HG03558 (cell line): ENCODE measurements around the gene IGFBP4.

Experiments
- ATAC-seq: cut with Tn5 transposase; IDR thresholded peaks from one replicate; pipeline ENCODE4 v1.9.1; 2021; ENCODE audit warnings: moderate number of reproducible peaks; ENCODE audit not compliant: unreplicated experiment; ENCODE audit errors: extremely low read depth

The IGFBP4 gene

DNA sequence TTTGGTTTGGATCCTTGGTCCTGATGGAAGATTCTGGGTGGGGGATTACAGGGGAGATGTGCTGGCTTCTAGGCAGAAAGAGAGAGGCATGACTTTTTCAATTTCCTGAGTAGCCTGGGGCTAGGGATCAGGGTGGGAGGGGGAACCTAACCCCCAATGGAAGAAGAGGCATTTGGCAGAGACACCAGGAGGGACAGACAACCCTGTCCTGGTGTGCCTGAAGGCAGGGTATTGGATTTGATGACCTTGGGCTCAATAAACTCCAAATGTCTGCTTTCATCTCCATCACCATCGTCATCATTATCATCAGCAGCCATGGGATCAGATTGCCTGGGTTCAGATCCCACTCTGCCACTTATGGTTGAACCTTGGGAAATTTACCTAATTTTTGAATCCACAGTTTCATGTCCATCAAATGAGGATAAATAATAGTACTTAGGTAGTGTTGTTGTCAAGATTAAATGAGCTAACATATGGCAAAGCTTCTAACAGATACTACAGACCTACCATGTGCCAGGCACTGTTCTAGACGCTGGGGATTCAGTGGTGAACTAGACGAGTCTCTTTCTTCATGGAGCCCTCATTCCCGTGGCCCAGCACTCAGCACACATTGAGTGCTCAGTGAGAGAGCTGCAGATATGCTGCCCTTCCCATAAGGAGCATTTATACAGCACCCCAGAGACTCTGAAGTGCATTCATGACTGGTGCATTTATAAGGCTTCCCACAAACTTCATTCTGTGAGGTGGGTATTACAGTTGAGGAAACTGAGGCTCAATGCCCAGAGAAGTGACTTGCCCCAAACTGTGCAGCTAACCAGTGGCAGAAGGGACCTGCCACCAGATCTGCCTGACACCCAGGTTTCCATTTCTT, 26.8 kb downstream of the IGFBP4 start:
- no peak for ATAC-seq

DNA sequence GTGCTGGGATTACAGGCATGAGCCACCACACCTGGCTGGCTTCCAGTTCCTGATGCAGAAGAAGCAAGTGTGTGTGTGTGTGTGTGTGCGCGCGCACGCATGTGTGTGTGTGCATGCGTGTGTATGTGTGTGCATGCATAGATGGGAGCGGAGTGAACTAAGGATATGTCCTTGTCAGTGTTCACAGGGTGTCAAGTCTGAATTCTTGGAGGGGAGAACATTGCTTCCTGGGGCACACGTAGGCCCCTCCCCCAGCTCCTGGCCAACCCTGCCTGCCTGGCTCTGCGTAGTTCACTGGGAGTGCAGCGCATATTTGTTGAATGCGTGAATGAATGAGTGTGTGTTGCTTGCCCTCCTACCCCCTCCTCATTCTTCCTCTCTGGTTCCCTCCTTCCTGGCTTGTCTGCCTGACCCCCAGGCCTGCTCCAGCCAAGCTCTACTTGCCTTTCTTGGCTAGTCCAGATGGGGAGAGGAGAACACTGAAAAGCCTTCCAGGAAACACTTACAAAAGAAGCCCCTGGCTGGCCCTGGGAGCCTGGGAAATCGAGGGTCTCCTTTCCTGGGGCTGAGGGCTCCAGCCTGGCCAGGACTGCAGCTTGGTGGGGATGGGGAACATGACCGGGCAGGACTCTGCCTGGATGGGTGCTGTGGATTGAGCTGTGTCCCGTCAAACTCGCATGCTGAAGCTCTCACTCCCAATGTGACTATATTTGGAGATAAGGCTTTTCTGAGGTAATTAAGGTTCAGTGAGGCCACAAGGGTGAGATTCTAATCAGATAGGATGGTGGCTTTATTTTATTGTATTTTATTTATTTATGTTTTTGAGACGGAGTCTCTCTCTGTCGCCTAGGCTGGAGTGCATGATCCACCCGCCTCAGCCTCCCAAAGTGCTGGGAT, 27.9 kb downstream of the IGFBP4 start:
- ATAC-seq, result no peak

GRCh38 chr17:40471846-40472732, 28.8 kb downstream of the IGFBP4 start:
- no peak for ATAC-seq

DNA sequence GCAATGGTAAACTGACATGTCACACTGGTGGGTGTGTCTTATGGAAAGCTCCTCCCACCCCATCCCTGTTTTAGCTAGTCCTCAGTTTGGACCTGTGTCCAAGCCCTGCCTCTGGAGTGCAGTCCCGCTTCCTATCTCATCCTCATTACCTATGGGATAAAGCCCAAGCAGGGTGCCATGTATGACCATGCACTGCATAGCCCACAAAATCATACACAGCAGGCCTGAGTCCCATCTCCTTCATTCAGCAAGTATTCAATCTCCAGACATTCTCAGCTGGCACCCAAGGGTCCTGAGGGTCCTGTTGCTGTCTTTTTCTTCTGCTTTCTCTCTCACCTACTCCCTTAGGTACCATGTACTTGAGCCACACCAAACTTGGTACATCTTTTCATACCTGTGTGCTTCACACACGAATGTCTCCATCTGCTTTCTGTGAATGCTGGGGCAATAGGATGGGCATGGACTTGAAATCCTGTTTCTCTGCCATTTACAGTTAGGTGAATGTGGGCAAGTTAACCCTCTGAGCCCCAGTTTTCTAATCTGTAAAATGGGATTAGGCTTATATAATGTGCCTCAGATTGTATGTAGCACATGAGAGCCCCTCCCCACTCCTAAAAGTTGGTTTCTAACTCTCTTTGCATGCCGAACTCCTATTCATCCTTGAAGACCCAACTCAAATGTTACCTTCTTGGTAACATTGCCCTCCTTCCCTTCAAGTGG, 29.6 kb downstream of the IGFBP4 start:
- ATAC-seq, result no peak

DNA sequence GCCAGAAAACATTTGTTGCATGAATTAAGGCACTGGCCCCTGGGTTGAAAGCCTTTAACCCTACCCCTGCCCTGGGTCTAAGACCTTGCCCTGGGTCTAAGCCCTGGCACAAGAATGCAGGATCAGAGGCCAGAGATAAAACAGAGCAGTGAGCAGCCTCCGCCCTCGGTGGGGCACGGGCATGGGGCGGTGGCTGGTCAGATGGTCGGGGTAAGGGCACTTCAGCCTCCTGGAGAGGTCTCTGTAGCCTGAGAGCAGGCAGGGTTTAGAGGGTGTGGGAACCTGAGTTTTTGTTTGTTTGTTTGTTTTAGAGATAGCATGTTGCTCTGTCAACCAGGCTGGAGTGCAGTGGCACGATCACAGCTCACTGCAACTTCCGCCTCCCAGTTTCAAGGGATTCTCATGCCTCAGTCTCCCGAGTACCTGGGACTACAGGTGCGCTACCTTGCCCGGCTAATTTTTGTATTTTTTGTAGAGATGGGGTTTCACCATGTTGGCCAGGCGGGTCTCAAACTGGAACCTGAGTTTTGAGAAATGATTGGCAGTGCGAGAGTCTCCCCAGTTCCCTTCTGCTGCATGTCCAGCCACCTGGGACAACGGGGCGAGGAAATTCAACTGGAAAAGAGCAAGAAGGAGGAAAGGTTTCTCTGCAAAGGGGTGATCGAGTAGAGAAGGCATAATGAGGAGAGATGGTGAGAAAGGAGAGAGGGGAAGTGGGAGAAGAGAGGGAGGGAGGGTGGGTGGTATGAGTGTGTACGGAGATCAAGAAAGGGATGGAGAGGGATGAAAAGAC, 30.5 kb downstream of the IGFBP4 start:
- no peak for ATAC-seq

DNA sequence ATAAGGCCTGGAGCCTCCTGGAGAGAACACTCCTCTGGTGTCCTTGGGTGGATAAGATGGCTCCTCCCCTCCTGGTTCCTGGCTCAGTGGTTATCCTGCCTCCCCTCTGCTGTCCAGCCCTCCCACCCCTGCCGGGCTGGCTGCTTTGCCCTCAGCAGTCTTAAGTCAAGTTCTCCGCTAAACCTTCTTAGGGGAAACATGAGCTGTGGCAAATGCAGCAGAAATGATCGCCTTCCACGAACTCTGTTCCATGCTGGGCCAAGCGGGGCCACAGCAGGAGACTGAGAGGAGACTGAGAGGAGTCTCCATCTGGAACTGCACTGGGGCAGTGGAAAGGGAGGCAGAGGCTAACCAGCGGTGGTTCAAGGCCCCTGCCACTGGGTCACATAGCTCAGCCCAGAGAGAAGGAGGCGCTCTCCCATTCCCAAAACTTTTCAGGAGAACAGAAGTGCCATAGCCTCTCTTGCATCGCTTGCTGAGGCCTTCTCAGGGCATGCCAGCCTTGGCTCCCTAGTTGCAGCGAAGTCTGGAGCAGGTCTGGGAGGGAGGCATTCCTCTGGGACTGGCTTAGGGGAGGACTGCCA, 31.3 kb downstream of the IGFBP4 start:
- ATAC-seq, result no peak

GRCh38 chr17:40475234-40475908, 32.1 kb downstream of the IGFBP4 start:
- ATAC-seq, result no peak

GRCh38 chr17:40477796-40478195, 34.5 kb downstream of the IGFBP4 start:
- ATAC-seq, result no peak

DNA sequence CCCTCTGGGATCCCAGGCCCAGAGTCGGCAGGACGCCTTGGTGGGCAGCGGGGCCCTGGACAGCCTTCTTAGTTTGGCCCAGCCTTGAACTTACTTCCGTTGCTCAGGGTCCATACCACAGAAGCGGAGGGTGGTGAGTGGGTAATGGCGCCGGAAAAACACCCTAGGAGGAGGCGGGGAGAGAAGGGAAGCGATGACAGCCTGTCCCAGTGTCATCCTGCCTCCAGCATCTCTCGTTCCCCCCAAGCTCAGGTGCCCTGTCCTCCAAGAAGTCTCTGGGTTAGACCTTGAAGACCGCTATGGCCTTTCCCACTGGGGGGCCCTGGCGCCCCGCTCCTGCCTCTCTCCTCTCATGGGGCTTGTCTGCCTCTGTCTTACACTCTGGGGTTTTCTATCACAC, 35.2 kb downstream of the IGFBP4 start:
- no peak for ATAC-seq

GRCh38 chr17:40479754-40480480, 36.7 kb downstream of the IGFBP4 start:
- ATAC-seq, result no peak

GRCh38 chr17:40480501-40481003, 37.3 kb downstream of the IGFBP4 start:
- ATAC-seq, result no peak

DNA sequence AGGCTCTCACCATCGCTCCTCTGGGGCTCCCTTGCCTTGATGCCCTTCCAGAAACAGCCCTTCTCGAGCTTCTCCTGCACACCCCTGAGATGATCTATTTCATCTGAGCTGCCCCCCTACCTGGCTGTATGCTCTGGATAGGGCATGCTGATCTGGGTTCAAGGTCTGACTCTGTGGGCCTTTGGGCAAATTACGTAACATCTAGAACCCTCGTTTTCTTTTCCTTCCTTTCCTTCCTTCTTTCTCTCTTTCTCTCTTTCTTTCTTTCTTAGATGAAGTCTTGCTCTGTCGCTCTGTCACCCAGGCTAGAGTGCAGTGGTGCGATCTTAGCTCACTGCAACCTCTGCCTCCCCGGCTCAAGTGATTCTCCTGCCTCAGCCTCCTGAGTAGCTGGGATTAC, 37.9 kb downstream of the IGFBP4 start:
- ATAC-seq, result no peak

GRCh38 chr17:40482722-40483121, 39.5 kb downstream of the IGFBP4 start:
- ATAC-seq, result no peak

DNA sequence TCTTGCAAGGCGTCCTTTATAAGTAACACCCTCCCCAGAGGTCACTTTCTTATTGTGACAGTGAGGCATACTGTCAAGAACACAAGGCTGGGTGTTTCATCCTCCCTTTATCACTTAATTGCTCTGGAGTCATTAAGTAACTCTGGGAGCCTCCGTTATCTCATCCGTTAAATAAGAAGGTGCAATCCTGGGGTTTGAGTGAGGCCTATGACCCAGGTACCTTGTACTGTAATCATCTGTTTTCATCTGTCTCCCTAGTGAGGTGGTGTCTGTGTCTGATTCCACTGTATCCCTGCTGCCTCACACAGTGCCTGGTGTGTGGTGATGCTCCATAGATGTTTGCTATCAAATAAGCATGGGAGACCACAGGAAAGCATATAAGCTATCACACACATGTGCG, 40.4 kb downstream of the IGFBP4 start:
- ATAC-seq, result no peak

GRCh38 chr17:40484285-40484972, 41.2 kb downstream of the IGFBP4 start:
- no peak for ATAC-seq

DNA sequence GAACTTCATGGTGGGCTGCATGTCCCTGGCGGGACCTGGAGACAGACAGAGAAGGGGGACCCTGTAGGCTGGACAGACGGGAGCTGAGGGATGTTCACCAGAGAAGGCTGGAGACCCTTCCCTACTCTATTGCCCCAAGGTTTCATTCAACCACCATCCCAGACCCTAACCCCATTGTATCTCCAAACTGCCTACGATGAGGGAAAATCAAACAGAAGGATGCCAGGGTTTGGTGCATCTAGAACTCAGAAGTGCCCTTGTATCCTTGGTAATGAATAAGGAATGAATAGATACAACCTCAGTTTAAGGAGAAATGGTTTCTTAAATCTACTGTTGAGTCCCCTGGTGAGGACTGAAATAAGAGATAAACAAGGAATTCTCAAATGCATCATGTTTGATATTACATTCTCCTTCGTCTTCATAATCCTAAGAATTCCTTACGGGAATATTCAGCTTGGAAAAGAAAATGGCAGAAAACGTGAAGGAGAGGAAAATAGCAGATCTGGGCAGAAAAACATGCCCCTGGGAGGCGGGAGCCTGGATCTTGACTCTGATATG, 41.8 kb downstream of the IGFBP4 start:
- ATAC-seq, result no peak
